Fibroblast of mammary gland (primary cell): Measurements from ENCODE around the gene DLG2.

Source experiments
- DNase-seq: peaks from one replicate; pipeline ENCODE4 v3.0.0-alpha.2; 2010; ENCODE audit warnings: low read depth
- H3K4me3 ChIP-seq: 2 replicates; pipeline ENCODE4 v1.5.1; 2011; ENCODE audit warnings: low read depth, mild to moderate bottlenecking, low read length, moderate library complexity; ENCODE audit not compliant: control insufficient read depth
- TF ChIP-seq, protein P1 (sequence below): conservative IDR thresholded peaks from 2 replicates; pipeline ENCODE4 v1.5.1; 2011; ENCODE audit warnings: low read depth, low read length, inconsistent platforms; ENCODE audit not compliant: control insufficient read depth, insufficient read depth

DLG2 gene

DNA sequence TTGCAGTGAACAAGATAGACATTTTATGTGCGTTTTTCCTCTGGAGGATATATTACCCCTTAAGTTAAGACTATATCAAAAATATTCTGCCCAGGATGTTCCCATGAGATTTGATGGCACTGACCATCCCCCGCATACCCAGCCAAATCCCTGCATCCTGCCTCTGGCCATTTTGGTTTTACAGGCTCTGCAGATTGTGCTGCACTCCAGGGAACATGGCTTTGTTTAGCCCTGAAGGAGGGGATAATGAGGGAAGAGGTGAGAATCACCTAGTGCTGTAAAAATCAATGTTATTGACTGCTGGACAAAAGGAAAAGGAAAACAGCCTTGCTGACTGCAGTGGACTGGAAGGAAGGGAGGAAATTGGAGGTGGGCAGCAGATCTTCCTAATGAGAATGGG is 717.4 kb downstream of the DLG2 start:
- H3K4me3 ChIP-seq: no peak overlapping the region
- DNase-seq: no peak
- TF ChIP-seq, protein P1, sequence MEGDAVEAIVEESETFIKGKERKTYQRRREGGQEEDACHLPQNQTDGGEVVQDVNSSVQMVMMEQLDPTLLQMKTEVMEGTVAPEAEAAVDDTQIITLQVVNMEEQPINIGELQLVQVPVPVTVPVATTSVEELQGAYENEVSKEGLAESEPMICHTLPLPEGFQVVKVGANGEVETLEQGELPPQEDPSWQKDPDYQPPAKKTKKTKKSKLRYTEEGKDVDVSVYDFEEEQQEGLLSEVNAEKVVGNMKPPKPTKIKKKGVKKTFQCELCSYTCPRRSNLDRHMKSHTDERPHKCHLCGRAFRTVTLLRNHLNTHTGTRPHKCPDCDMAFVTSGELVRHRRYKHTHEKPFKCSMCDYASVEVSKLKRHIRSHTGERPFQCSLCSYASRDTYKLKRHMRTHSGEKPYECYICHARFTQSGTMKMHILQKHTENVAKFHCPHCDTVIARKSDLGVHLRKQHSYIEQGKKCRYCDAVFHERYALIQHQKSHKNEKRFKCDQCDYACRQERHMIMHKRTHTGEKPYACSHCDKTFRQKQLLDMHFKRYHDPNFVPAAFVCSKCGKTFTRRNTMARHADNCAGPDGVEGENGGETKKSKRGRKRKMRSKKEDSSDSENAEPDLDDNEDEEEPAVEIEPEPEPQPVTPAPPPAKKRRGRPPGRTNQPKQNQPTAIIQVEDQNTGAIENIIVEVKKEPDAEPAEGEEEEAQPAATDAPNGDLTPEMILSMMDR: no peak

DNA sequence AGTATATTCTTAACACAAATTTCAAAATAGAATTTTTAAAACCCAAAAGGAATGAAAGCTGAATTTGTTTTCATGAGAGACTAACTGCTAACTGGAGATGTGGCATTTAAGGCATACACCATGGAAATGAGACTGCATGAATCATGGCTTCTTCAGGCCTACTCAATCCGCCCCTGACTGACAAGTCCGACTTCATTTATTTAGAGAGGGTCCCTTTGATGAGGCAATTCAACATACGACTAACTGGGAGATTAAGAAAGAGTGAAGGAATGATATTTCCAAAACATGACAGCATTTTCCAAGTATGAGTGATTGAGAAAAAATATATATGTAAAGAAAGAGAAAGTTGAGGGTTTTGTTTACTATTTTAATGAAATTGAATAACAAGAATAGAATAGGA is 720.1 kb downstream of the DLG2 start:
- DNase-seq: peak; percentile 66
- TF ChIP-seq, protein P1: no peak
- no peak overlapping the region for H3K4me3 ChIP-seq

DNA sequence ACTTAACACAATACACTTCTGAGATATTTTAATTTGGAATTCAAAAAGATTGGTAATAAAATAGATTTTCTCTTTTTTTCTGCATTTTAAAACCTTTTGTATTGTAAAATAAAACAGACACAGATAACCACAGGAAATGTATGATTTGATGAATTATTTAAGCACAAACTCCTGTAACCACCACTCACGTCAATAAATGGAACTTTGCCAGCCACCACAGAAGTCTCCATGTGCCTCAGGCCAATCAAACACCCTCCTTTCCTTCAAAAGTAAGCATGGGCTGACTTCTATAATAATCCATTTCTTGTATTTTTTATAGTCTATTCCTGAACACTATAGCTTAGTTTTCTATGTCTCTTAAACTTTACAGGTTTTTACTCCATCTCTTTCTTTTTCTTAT is 721.7 kb downstream of the DLG2 start:
- TF ChIP-seq, protein P1: no peak
- peak; percentile 80 for DNase-seq
- no peak overlapping the region for H3K4me3 ChIP-seq

DNA sequence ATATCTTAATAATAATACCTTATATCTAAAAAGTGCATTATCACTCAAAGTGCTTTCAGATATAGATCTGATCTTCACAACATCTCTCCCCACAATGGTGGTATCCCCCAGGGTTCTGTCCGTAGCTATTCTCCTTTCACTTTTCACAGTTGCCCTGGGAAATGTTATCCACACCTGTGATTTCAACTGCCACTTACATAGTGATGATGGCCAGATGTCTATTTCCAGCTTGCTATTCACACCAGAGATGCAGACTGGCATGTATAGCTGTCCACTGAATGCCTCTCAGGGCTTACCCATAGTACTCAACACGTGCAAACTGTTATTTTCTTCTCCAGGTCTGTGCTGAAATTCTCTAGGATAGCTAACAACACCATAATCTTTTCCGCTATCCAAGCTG is 724.7 kb downstream of the DLG2 start:
- no peak for DNase-seq
- no peak overlapping the region for H3K4me3 ChIP-seq
- TF ChIP-seq, protein P1: no peak

DNA sequence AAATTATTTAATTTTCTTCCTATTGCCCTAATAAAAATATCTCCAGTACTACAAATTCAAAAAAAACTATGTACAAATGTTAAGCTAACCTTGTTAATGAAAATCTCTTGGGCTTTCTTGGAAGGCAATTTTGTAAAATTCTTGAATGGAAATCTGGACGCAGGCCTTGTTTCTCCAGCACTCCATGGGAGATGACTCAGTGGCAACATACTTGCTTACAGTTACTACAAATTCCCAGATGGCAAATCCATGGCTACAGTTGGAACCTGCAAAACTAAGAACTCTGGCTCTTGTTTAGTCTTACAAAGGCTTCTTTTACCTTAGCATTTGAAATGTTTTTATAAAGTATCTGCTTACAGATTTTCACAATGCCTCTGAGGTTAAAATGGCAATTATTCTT is 725.2 kb downstream of the DLG2 start:
- no peak overlapping the region for H3K4me3 ChIP-seq
- peak; percentile 91 for DNase-seq
- TF ChIP-seq, protein P1: no peak

DNA sequence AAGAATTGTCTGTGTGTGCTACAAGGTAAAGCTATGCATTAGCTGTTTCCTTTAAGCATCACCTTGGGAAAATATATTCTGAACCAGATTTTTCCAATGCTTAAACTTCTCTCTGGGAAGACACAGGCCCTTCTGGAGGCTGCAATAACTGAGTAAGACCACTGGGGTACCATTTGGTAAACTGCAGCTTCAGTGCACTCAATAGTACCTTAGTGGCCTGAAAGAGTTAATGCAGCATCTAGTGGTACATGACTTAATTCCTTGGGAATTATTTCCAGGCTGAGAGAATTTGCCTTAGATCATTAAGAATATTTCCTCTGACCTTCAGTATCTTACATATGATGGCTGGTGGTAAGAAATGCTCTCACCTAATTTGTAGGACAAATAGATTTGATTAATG is 727.4 kb downstream of the DLG2 start:
- peak; percentile 31 for DNase-seq
- H3K4me3 ChIP-seq: no peak overlapping the region
- TF ChIP-seq, protein P1: peak; percentile 39

DNA sequence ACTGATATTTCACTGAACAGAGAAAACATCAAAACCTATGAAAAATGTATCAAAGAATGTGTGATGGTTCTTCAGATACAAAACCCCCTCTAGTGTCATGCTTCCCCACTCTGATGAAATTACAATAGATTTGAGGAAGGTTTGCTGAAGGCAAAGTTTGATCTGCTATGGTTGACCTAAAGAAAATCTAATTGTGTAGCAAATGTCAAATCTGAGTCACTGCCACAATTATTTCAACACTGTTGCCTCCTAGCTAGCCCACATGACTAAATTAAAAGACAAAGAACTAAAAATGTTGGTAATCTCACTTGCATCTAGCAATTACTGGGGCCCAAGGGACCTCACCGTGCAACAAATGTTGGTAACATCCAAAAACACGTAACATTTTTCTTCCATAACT is 728.0 kb downstream of the DLG2 start:
- TF ChIP-seq, protein P1: no peak
- peak; percentile 50 for DNase-seq
- H3K4me3 ChIP-seq: no peak overlapping the region
